ENCODE results near the gene MRGPRX1.

DNA sequence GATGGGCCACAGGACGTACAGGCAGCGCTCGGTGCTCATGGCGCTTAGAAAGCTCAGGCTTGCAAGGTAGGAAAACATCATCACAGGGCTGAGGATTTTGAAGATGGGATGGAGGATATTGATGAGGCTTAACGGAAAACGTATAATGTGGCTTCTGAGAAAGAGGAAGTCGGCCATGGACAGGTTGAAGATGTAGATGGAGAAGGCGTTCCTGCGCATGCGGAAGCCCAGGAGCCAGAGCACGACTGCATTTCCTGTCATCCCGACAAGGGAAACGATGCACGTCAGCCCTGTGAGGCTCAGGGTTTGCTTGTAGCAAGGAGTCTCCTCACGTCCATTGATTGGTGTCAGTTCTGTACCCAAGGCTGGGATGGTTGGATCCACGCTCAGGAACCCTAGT lies 17.4 kb upstream of the MRGPRX1 start:
- TF ChIP-seq POLR2AphosphoS5 (IDR thresholded peaks at IDR 0.05; ENCODE audit: insufficient read depth, low read depth, low read length) (no peak), CTCF (IDR thresholded peaks at IDR 0.05; ENCODE audit: extremely low read depth in 1 of 2, insufficient read depth in 1 of 2, low read depth in 1 of 2, low read length in 2 of 2) (no peak)

Measured in endothelial cell of umbilical vein (primary cell).